CD4-positive, alpha-beta T cell treated with Interleukin-6 for 4 hours (primary cell): ENCODE measurements around the gene CFP.
"Not testable (repeated sequence)": the region's sequence is repeated elsewhere in the genome, so short reads cannot be mapped to it uniquely, and the experiment has no call there.

Experiments used
- DNase-seq: peaks from one replicate; pipeline ENCODE4 v3.0.0-alpha.2; 2020; ENCODE audit warnings: mixed read lengths

CFP gene

GRCh38 chrX:47629419-47630200 lies at the start of gene CFP:
CFP (minus strand) TSS chrX:47629930; CDS start chrX:47629844, 86 bp downstream.
- peak; percentile 44 for DNase-seq

DNA sequence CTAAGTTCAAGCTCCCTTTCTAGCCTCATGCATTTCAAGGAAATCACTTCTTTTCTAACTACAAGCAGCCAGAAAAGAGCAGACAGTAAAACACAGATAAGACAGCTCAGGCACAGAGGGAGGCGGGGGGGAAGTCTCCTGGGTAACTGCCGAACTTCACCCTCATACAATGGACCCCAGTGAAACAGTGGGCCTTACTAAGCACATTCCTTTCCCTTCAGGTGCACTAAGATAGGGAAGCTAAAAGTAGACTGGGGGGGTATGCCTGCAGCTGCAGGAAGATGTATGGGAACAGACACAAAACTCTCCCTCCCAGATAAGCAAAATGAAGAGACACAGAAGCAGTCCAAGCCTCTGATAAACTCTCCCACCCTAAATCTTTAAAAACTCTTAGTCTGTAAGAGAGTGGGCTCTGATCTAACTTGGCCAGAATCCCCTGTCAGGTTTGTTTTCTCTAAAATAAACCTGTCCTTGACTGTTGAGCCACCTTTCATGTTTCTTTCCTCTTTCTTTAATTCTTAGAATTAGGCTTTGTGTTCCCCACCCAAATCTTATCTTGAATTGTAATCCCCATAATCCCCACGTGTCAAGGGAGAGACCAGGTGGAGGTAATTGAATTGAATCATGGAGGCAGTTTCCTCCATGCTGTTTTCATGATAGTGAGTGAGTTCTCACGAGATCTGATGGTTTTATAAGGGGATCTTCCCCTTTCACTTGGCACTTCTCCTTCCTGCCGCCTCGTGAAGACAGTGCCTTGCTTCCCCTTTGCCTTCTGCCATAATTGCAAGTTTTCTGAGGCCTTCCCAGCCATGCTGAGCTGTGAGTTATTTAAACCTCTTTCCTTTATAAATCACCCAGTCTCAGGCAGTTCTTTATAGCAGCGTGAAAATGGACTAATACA lies 46.5 kb upstream of the CFP start:
- DNase-seq = not testable (repeated sequence)

GRCh38 chrX:47674776-47675175 lies 45.0 kb upstream of the CFP start:
- DNase-seq = no peak

- DNase-seq = not testable (repeated sequence)
Measured at GRCh38 chrX:47665797-47666196, 36.1 kb upstream of the CFP start.

DNA sequence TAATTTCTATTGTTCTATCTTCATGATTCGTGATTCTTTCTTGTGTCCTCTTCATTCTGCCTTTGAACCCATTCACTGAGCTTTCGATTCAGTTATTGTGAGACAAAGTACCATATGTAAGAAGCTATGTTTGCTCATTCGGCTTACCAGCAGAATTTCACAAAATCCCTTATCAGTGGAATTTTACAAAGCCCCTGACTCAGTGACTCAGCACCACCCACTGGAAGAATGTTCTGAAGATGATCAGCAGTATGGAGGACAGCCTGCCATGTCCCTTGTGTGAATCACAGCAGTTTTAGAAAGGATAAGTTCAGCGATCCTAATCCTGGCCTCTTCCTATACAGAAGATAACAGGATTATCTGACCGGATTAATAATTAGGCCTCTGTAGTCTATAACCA lies 35.0 kb upstream of the CFP start:
- DNase-seq = no peak

- no peak for DNase-seq
Measured at GRCh38 chrX:47662144-47662657, 32.5 kb upstream of the CFP start.

DNA sequence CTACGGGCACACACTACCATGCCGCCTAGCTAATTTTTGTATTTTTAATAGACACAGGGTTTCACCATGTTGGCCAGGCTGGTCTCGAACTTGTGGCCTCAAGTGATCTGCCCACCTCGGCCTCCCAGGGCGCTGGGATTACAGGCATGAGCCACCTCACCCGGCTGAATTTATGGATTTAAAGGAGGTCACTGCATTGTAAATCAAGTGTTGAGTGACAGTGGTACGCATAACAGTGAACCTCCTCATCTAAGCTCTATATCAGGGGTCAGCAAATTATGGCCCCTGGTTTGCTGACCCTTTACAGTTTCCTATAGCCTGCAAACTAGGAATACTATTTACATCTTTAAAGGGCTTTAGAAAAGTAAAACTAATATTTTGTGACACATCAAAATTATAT lies 31.8 kb upstream of the CFP start:
- DNase-seq = no peak

- DNase-seq = no peak
Measured at GRCh38 chrX:47659421-47659726, 29.6 kb upstream of the CFP start.

- peak; percentile 92 for DNase-seq
Measured at GRCh38 chrX:47658684-47659420, 29.1 kb upstream of the CFP start, which contains the start of gene UXT. UXT (minus strand) TSS chrX:47659180; CDS start chrX:47658927, 253 bp downstream.

DNA sequence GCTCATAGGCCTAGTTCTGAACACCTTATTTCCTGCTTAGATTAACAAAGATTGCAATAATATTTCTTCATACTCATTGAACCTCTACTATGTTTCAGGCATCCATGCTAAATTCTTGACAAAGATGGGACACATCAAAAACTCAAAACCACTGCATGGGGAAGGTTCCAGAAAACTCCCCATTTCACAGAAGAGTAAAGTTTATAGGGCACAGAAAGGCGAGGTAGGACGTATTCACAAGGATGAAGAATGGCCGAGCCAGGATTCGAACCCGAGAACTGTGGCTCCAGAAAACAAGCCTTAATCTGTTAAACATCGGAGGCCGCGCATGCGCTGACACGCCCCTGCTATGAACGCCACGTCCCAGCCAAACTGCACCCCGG lies 28.6 kb upstream of the CFP start:
- no peak for DNase-seq

DNA sequence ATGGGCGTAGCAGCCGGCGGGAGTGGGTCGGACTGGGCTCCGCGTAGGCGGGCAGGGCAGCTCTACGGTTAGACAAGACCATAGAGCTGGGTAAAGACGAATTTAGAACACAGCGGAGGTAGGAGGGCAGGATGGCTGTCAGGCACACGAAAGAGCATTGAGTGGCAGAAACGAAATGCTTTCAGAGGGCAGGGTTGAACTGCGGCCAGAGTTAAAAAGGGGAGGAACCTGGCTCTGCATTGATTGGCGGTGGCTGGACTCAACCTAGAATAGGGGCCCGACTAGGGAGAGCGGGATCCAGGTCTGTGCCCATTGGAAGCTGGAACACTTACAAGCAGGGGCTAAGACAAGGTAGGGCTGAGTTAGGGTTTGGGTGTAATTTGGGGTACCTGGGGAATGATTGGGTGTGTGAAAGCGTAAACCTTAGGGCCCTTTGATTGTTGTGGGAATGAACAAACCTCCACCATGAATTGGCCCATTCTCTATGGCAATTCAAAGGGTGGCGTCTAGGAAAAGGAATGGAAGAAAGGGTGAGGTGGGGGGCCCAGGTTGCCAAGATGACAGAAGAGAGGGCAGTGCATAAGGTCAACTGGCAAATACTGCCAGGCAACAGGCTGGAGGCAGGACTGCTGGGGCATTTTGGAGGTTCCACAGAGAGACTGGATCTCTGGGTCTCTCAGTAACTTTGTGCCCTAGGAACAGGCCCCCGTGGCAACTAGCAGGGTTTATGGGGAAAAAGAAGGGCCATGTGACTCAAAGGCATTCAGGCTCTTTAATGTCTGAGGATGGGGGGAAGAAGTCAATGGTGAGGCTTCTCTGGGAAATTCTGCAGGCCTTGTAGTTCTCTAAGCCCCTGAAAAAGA lies 21.5 kb upstream of the CFP start:
- no peak for DNase-seq

- peak; percentile 91 for DNase-seq
Measured at GRCh38 chrX:47650164-47651042, 20.7 kb upstream of the CFP start, which contains the start of gene ELK1. ELK1 (minus strand) TSS chrX:47650563; CDS start chrX:47641441, 9,122 bp downstream.

DNA sequence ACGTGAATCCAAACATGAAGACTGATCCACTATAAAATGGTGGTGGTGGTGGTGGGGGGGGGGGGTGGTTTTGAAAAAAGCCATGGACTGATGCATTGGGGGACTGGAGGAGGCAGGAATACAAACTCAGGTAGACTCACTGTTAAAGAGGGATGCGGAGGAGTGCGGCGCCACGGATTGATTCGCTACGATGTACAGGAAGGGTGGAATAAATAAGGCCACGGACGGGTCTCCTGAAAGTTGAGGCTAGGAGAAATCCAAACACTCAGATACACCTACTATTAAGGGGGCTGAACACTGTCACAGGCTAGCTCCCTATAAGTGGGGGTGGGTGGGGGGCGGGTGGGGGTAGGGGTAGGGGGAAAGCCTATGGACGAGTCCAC lies 20.0 kb upstream of the CFP start:
- no peak for DNase-seq

DNA sequence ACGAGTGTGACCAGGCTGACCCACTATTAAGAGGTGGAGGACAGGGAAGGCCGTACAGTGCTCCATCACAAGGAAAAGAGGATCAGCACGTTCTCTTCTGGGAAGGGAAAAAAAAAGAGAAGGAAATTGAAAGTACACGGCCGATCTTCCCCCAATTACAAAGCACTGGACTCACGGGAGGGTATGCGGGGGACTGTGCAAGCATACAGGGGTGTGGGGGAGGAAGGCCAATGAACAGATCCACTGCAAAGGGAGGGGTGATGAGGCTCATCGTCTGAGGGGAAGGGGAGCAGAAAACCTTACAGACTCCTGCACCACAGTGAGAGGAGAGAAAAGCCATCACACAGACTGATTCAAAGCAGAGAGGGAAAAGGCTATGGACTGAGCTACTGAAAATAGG lies 19.5 kb upstream of the CFP start:
- DNase-seq = no peak

GRCh38 chrX:47648376-47648775 lies 18.6 kb upstream of the CFP start:
- DNase-seq = no peak

- DNase-seq = no peak
Measured at GRCh38 chrX:47646636-47647035, 16.9 kb upstream of the CFP start.

- DNase-seq = no peak
Measured at GRCh38 chrX:47645530-47645929, 15.8 kb upstream of the CFP start.

DNA sequence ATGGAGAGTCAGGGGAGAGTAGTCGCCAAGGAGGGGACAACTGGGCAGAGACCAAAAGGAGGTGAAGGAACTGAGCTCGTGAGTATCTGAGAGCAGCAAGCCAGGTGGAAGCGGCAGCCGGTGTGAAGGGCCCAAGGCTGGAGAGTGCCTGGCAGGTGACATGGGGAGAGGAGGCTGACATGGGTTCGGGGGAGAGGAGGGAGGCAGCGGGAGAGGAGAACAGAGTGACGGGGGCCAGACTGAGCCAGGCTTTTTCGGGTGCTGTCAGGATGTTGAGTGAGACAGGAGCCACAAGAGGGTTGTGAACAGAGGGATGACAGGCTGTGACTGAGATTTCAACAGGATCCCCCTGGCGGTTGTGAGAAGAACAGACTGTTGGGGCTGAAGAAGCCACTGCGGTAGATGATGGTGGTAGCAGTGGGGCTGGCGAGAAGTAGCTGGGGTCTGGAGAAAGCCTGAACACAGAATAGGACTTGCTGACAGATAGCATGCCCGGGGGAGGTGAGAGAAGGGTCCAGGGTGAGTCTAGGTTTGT lies 14.9 kb upstream of the CFP start:
- no peak for DNase-seq

- peak; percentile 17 for DNase-seq
Measured at GRCh38 chrX:47643926-47644325, 14.2 kb upstream of the CFP start.

DNA sequence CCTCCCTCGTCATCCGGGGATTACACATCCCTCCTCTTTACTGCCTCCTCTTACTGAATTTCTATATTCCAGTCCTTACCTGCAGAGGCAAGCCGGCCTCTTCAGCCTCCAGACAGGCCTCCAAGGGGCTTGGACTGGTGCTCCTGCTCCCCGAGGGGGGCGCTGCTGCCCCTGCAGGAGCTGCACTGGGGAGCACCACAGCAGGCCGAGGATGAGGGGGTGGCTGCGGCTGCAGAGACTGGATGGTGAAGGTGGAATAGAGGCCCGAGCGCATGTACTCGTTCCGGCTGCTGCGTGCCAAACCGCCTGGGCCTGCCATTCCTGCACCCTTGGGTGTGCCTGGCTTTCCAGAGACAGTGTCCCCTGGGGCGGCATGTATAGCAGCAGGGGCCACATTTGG lies 9.1 kb upstream of the CFP start:
- no peak for DNase-seq
